Thyroid gland (tissue), 4 donors: ENCODE data around the gene ERICH6. TPM values are rescaled to one million over a fixed set of nuclear protein-coding genes. Genes with fewer than 3 reads are reported as not detected.

Experiments used
- DNase-seq, 2 donors: peaks; one replicate each; pipeline ENCODE4 v3.0.0-alpha.2; 2019
- H3K27ac ChIP-seq, 3 donors: fragments of 200-600 bp; sonication (generic); 1 replicate in 2 of 3; 2 replicates in 1 of 3; pipeline ENCODE4 v1.5.1; 2016 to 2019; ENCODE audit warnings: mild to moderate bottlenecking in 1 of 3, moderate library complexity in 1 of 3
- H3K27me3 ChIP-seq: fragments of 200-600 bp; sonication (generic); one replicate; pipeline ENCODE4 v1.5.1; 2019
- H3K36me3 ChIP-seq, 2 donors: fragments of 200-600 bp; sonication (generic); one replicate each; pipeline ENCODE4 v1.5.1; 2016 to 2019
- H3K4me1 ChIP-seq, 2 donors: fragments of 200-600 bp; sonication (generic); one replicate each; pipeline ENCODE4 v1.5.1; 2017 to 2019
- H3K4me3 ChIP-seq, 3 donors: fragments of 200-600 bp; sonication (generic); replicated peaks in 1 of 3; 1 replicate in 2 of 3; 2 replicates in 1 of 3; pipeline ENCODE4 v1.5.1; 2016; ENCODE audit warnings: mild to moderate bottlenecking in 1 of 3
- H3K9me3 ChIP-seq: fragments of 200-600 bp; sonication (generic); one replicate; pipeline ENCODE4 v1.5.1; 2017
- POLR2A ChIP-seq, 2 donors: fragments of 450-650 bp; IDR thresholded peaks; one replicate each; pipeline ENCODE4 v1.6.1; 2017; ENCODE audit warnings: antibody characterized with exemption in 2 of 2, mild to moderate bottlenecking in 2 of 2, moderate library complexity in 1 of 2
- WGBS, 2 donors: methylation state at CpG; one replicate each; pipeline ENCODE4 v1.1.5; 2017; 5-methylcytosine and 5-hydroxymethylcytosine counted together
- intact Hi-C: fragments of 100-400 bp; cut with DNase I; formaldehyde crosslinking; loops from one replicate; pipeline ENCODE4 v1.15.1; 2023
- total RNA-seq, 4 donors: library from RNA; depleted of rRNA; stranded (reverse); fragments of >200 nt; gene quantifications; one replicate each; pipeline ENCODE4 v1.2.3, GENCODE V29; 2016
- TF ChIP-seq, protein P1 (sequence below), 6 experiments: fragments of 200-600 bp in 3 of 6; fragments of 450-650 bp in 3 of 6; sonication (generic) in 3 of 6; IDR thresholded peaks; one replicate each; pipeline ENCODE4 v1.5.1; 2016 to 2019; ENCODE audit warnings: antibody characterized with exemption in 6 of 6, mild to moderate bottlenecking in 2 of 6, inconsistent platforms in 1 of 6, moderate library complexity in 1 of 6

The ERICH6 gene
- under 1 TPM in 2 of 4 donors, not detected in 2; 0.11 to 0.27 TPM for total RNA-seq

GRCh38 chr3:150703756-150704344, at the start of gene ERICH6:
Gene ERICH6, minus strand, starts transcription at chr3:150703920. Its CDS starts 22 bp downstream, at chr3:150703898.
- WGBS, 2 donors: 0 to 1% methylated on average over 35 of the region's 35 CpGs
- Histone ChIP-seq H3K4me3 (peak within 1 kb of the TSS in 2 of 3 donors; percentile 38 to 56), H3K36me3 (no peaks in the 10 kb centered on the region), H3K27ac (peak within 1 kb of the TSS; percentile 34 to 70 (median 67)), H3K4me1 (peaks cover 0 to 8% of the 10 kb centered on the region in 2 donors), H3K27me3 (no peaks in the 10 kb centered on the region), H3K9me3 (no peaks in the 10 kb centered on the region)
- DNase-seq: peak; percentile 91 to 95
- TF ChIP-seq POLR2A (IDR thresholded peaks at IDR 0.05): peak in 1 of 2 donors; percentile 67
- TF ChIP-seq, protein P1, sequence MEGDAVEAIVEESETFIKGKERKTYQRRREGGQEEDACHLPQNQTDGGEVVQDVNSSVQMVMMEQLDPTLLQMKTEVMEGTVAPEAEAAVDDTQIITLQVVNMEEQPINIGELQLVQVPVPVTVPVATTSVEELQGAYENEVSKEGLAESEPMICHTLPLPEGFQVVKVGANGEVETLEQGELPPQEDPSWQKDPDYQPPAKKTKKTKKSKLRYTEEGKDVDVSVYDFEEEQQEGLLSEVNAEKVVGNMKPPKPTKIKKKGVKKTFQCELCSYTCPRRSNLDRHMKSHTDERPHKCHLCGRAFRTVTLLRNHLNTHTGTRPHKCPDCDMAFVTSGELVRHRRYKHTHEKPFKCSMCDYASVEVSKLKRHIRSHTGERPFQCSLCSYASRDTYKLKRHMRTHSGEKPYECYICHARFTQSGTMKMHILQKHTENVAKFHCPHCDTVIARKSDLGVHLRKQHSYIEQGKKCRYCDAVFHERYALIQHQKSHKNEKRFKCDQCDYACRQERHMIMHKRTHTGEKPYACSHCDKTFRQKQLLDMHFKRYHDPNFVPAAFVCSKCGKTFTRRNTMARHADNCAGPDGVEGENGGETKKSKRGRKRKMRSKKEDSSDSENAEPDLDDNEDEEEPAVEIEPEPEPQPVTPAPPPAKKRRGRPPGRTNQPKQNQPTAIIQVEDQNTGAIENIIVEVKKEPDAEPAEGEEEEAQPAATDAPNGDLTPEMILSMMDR (IDR thresholded peaks at IDR 0.05): peak in 4 of 6 experiments; percentile 4 to 41 (median 16)
- intact Hi-C loops: no loop called here

GRCh38 chr3:150751781-150752263, 48.1 kb upstream of the ERICH6 start:
- Histone ChIP-seq H3K4me1 (peaks cover 9 to 29% of the 10 kb centered on the region in 2 donors), H3K4me3 (no peak overlapping the region), H3K36me3 (no peaks in the 10 kb centered on the region), H3K27me3 (no peaks in the 10 kb centered on the region), H3K9me3 (no peaks in the 10 kb centered on the region), H3K27ac (peak overlapping the region; percentile 12 to 69 (median 35))
- WGBS, 2 donors: 63 to 94% methylated on average over 2 of the region's 2 CpGs
- intact Hi-C loops: no loop called here
- DNase-seq: peak; percentile 36 to 68
- TF ChIP-seq, protein P1 (IDR thresholded peaks at IDR 0.05): no peak
- no peak for TF ChIP-seq POLR2A (IDR thresholded peaks at IDR 0.05)

GRCh38 chr3:150749255-150749654, 45.5 kb upstream of the ERICH6 start:
- Histone ChIP-seq H3K4me1 (peaks cover 9 to 37% of the 10 kb centered on the region in 2 donors), H3K36me3 (no peaks in the 10 kb centered on the region), H3K4me3 (no peak overlapping the region), H3K9me3 (no peaks in the 10 kb centered on the region), H3K27me3 (no peaks in the 10 kb centered on the region), H3K27ac (no peak overlapping the region)
- TF ChIP-seq, protein P1 (IDR thresholded peaks at IDR 0.05): no peak
- no peak for TF ChIP-seq POLR2A (IDR thresholded peaks at IDR 0.05)
- no peak for DNase-seq
- intact Hi-C loops: no loop called here
- 82 to 86% methylated on average over 6 of the region's 6 CpGs for WGBS, 2 donors

DNA sequence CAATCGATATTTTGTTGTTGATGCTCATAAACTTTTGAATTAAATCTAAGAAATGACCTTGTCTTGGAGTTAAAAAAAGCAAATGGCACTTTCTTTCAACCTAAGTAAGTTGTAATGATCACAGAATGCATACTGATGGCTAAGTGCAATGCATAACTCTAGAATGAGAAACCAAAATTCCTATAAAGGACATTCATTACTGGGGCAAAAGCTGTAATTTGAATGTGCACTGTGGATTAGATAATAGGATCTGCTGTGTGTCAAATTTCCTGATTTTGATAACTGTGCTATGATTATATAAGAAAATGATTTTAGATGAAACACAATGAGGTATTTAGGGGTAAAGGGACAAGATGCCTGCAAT, 44.9 kb upstream of the ERICH6 start:
- DNase-seq: no peak

More for the DNA sequence above, 44.9 kb upstream of the ERICH6 start:
- no peaks in the 10 kb centered on the region for H3K9me3 ChIP-seq
- H3K36me3 ChIP-seq: no peaks in the 10 kb centered on the region
- H3K27me3 ChIP-seq: no peaks in the 10 kb centered on the region
- intact Hi-C loops: no loop called here
- H3K4me3 ChIP-seq: no peak overlapping the region
- WGBS, 2 donors: 76 to 83% methylated on average over 1 of the region's 1 CpG
- no peak for TF ChIP-seq POLR2A (IDR thresholded peaks at IDR 0.05)
- TF ChIP-seq, protein P1 (IDR thresholded peaks at IDR 0.05): no peak
- H3K27ac ChIP-seq: no peak overlapping the region
- H3K4me1 ChIP-seq: peaks cover 9 to 38% of the 10 kb centered on the region in 2 donors
